GM19043 (cell line): ENCODE data around the gene G6PD.
"Not testable (repeated sequence)": the region's sequence is repeated elsewhere in the genome, so short reads cannot be mapped to it uniquely, and the experiment has no call there.

ENCODE experiments used
- ATAC-seq: cut with Tn5 transposase; IDR thresholded peaks from one replicate; pipeline ENCODE4 v1.9.1; 2021; ENCODE audit warnings: low read depth; ENCODE audit not compliant: unreplicated experiment

The G6PD gene

GRCh38 chrX:154545673-154546274 lies 872 bp downstream of the G6PD start:
- ATAC-seq: no peak

- no peak for ATAC-seq
Measured at GRCh38 chrX:154542723-154543424, 3.8 kb downstream of the G6PD start.

GRCh38 chrX:154541896-154542722 lies 4.5 kb downstream of the G6PD start:
- ATAC-seq: no peak

- ATAC-seq: no peak
Measured at GRCh38 chrX:154541589-154541895, 5.1 kb downstream of the G6PD start.

DNA sequence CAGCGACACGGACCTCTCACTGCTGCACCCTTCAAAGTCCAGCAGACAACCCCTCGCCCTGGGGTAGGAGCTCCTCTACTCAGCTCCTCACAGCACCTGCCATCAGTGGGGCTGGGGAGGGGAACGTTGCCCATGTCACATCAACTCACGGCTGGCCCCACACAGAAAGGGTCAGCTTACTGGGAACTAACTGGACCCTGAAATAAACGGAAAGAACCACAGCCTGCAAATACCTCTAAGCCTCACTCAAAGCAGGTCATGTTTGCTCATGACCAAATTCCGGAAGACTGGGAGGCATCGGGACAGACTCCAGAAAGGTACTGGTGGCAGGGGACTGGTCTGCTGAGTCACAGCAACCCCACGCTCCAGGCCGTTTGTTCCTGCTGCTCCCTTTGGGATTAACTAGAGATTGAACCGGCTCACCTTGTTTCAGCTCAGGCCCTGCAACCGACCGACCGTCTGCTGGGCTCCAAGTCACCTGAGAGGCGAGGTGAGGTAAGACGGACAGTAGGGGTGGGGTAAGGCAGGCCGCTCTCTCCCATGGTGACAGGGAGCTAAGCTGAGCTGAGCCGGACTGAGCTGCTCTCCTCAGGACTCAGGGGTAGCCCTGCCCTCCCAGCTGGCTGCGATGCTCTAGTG lies 5.6 kb downstream of the G6PD start:
- ATAC-seq: no peak

DNA sequence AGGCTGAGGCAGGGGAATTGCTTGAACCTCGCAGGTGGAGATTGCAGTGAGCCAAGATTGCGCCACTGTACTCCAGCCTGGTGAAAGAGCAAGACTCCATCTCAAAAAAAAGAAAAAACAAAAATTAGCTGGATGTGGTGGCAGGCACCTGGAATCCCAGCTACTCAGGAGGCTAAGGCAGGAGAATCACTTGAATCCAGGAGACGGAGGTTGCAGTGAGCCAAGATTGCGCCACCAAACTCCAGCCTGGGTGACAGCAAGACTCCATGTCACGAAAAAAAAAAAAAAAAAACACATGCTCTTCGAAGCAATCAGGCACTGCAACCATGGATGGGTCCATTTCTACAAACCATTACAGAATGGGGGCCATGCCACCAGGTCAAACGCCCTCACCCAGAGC lies 6.3 kb downstream of the G6PD start:
- ATAC-seq: not testable (repeated sequence)

DNA sequence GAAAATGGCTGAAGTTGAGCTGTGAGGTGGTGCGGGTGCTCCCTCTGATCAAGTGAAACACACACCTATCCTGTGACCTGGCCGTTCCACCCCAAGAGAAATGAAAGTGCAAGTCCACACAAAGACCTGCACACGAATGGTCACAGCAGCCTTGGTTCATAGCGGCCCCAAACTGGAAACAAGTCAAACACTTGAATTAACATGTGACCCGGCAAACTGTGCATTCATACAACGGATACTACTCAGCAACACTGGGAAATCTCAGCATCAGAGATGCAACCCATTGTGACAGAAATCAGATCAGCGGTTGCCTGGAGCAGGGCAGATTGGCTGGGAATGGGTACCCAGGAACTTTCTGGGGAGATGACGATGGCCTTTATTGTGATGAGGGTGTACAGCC lies 7.6 kb downstream of the G6PD start:
- no peak for ATAC-seq

DNA sequence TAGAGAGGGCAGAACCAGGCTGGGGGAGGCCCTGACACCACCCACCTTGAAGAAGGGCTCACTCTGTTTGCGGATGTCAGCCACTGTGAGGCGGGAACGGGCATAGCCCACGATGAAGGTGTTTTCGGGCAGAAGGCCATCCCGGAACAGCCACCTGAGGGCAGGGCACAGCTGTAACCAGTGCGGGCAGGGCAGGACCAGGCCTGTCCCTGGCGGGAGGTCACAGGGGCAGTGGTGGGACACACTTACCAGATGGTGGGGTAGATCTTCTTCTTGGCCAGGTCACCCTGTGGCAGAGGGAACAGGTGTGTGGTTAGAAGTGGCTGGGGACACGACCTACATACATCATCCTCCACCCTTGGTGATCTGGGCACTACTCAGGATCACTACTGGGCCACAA lies 10.8 kb downstream of the G6PD start:
- ATAC-seq: no peak

GRCh38 chrX:154534526-154535322 lies 11.9 kb downstream of the G6PD start:
- ATAC-seq: no peak

DNA sequence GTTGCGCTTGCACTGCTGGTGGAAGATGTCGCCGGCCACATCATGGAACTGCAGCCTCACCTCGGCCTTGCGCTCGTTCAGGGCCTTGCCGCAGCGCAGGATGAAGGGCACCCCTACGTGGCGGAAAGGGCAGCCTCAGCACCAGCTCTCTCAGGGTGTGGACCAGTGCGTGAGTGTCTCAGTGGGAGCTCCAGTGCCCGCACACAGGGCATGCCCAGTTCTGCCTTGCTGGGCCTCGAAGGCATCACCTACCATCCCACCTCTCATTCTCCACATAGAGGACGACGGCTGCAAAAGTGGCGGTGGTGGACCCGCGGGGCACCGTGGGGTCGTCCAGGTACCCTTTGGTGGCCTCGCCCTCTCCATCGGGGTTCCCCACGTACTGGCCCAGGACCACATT lies 14.0 kb downstream of the G6PD start:
- ATAC-seq: no peak

DNA sequence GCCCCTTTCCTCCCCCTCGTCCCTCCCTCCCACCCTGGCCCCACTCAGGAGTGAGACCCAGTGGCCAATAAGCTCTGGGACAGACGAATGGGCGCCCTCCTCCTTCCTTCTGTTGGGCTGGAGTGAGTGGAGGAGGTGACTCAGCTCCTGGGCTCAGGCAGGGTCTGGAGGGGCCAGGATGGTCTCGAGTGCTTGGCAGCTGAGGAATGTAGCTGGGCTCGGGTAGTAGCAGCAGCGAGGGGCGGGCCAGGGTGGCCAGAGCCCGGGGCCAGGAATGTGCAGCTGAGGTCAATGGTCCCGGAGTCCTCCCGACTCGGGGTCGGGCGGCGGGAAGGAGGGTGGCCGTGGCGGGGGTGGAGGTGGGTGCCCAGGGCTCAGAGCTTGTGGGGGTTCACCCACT lies 15.0 kb downstream of the G6PD start:
- no peak for ATAC-seq

DNA sequence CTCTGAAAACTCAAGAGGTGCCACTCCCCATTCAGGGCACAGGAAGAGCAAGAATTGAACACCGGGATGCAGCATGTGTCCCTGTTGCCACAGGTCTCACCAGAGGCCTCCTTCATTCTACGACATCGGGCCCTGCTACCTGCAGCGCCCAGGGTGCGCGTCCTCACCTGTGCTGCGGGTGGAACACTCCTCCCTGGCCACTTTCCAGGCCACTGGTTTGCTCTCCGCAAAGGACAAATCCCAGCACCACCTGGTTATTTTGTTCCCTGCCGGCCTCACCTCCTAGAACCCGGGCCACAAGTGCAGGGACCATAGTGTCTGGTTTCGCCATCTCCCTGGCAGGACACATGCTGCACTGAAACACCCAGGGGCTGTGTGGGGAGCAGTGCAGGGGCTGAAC lies 16.4 kb downstream of the G6PD start:
- ATAC-seq: no peak

DNA sequence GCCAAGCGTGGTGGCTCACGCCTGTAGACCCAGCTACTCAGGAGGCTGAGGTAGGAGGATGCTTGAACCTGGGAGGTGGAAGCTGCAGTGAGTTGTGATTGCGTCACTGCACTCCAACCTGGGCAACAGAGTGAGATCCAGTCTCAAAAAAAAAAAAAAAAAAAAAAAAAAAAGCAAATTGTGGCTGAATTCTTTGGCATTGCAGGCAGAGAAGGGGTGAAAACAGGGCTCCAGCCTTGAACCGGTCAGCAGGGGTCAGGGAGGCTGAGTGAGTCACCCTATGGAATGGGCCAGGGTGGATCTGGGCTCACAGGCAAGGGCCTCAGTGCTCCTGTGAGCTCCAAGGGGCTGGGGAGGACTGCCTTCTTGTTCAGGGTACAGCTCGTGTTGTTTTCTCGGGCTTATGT lies 17.4 kb downstream of the G6PD start:
- ATAC-seq: no peak

DNA sequence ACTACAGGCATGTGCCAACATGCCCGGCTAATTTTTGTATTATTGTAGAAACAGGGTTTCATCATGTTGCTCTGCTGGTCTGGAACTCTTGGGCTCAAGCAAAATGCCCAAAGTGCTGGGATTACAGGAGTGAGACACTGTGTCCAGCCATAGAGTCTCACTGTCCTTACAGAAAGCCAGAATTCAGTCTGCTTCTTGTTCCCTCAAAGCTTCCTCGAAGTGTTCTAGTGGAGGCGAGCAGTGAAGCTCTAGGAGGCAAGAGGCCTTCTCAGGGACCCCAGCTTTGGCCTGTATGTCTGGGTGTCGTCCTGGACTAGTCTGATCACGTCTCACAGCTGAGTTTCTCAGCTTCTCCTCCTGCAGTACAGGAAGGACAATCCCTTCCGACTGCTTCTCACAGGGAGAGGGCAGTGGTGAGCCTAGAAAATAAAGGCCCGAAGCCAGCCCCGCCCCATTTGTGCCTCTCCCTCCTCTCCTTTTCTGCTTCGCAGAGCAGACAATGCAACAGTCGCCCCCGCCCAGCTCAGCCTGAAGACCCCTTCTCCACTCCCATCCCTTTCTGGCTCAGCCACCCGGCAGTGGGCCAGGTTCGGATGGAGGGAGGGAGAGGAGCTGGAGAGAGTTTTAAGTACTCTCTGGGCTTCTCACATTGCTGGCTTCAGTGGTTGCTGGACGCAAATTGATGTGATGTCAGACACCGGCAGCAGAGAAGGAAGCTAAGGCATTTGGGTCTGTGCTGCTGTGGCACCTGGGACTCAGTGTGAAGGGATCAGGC lies 19.6 kb downstream of the G6PD start:
- peak; percentile 78 for ATAC-seq

DNA sequence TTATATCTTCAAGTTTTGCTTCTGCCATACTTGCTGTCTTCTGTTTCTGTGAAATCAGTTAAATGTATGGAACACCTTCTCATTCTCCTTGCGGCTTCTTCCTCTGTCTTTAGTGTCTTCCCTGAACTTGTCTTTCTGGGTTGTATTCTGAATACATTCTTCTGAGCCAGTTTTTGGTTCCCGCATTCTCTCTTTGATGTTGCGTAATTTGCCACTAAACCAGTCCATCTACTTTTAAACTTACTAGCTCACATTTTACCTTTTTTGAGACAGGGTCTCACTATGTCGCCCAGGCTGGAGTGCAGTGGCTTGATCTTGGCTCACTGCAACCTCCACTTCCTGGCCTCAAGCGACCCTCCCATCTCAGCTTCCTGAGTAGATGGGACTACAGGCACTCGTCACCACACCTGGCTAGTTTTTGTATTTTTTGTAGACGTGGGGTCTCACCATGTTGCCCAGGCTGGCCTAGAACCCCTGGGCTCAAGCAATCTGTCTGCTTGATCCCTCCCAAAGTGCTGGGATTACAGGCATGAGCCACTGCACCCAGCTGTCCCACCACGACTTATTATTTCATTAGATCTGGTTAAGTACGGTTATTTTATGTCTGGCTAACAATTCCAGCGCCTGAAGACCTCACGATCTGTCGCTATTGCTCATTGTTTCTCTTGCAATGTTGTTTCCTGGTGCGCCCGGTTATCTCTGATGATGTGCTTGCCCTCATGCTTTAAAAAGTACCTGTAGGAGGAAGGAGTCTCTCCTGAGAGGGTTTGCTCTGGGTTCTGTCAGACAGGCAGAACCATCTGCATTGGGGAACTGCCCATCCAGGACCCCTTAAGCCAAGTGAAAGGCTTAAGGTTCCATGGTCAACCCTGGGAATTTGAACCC lies 20.8 kb downstream of the G6PD start:
- no peak for ATAC-seq

DNA sequence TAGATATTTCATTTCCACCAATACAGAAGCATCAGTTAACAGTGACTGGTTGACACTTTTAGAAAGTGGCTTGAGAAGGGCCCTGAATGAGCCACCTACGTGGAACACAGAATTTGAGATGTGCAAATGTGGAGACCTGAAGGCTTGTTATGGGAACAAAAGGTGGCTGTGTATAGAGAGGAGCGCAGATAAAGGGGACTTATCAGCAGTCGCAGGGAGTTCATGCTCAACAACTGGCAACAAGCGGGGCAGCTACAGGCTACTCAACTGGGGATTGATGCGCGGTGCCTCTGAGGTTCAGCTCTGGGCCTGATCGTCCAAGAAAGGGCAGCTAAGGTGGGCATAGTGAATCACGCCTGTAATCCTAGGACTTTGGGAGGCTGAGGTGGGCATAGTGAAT lies 27.3 kb downstream of the G6PD start:
- no peak for ATAC-seq

GRCh38 chrX:154517101-154517781 lies 29.4 kb downstream of the G6PD start:
- ATAC-seq: no peak

DNA sequence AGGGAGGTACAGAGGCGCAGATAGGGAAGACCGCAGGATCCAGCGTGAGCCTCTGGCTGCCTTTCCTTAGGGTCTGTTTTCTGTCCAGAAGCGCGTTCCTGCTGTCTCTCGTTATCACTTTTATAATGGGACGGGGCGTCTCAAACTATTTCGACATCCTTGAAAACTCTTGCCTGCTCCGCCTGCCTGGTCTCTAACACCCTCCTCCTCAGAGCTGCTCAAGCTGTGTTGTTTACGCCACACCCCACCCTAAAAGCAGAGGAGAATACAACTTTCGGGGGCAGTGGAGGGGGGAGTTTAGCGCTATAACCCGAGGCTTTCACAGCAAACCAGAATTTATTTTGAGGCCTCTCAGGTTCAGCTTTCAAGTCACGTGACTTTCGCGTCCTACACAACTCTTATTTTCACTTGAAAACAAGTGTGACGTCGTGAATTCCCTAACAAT lies 30.0 kb downstream of the G6PD start:
- ATAC-seq: no peak
